IMR-90 (cell line): ENCODE results near the gene NKX2-3. TPM values are rescaled to one million over a fixed set of nuclear protein-coding genes. Genes with fewer than 3 reads are reported as not detected.

ENCODE experiments used
- ATAC-seq: fragments of 200-7000 bp; cut with Tn5 transposase; 2 replicates; pipeline ENCODE4 v1.9.1; 2020; ENCODE audit warnings: low read depth, mild to moderate bottlenecking, moderate library complexity
- BruUV-seq: library from RNA; stranded (reverse); fragments of 400-500 nt; replicated peaks from 2 replicates; lab custom pipeline; 2021; lab: Mats Ljungman, UMichigan
- CTCF ChIA-PET: fragments of 300-600 bp; formaldehyde crosslinking; extraction: SDS; loops from one replicate; lab custom pipeline; 2021; ENCODE audit warnings: antibody characterized with exemption; lab: Yijun Ruan, JAX
- POLR2A ChIA-PET: fragments of 300-600 bp; sonication (Branson Sonifier 250); formaldehyde crosslinking; loops from one replicate; lab custom pipeline; 2022; ENCODE audit warnings: antibody characterized with exemption; ENCODE audit not compliant: unreplicated experiment; lab: Charles Lee
- DNase-seq: peaks from one replicate; pipeline ENCODE4 v3.0.0; 2013
- H2AFZ ChIP-seq: replicated peaks from 2 replicates; pipeline ENCODE3; 2013; ENCODE audit warnings: low read length, mild to moderate bottlenecking; ENCODE audit not compliant: poor library complexity
- H2AK5ac ChIP-seq: 2 replicates; pipeline ENCODE4 v1.6.1; 2013; ENCODE audit warnings: low read depth, low read length, inconsistent platforms
- H2AK9ac ChIP-seq: replicated peaks from 2 replicates; pipeline ENCODE3; 2013; ENCODE audit warnings: mild to moderate bottlenecking, low read depth, low read length, moderate library complexity; ENCODE audit not compliant: poor library complexity
- H2BK120ac ChIP-seq: 2 replicates; pipeline ENCODE4 v1.6.1; 2013; ENCODE audit warnings: low read depth, low read length, inconsistent platforms
- H2BK15ac ChIP-seq: 3 replicates; pipeline ENCODE4 v1.6.1; 2013; ENCODE audit warnings: low read depth, low read length, inconsistent platforms
- H2BK20ac ChIP-seq: 2 replicates; pipeline ENCODE4 v1.6.1; 2013; ENCODE audit warnings: low read depth, mild to moderate bottlenecking, inconsistent platforms, low read length, moderate library complexity
- H2BK5ac ChIP-seq: 2 replicates; pipeline ENCODE4 v1.6.1; 2013; ENCODE audit warnings: mild to moderate bottlenecking, low read depth, low read length, inconsistent platforms; ENCODE audit not compliant: poor library complexity, severe bottlenecking
- H3K14ac ChIP-seq: replicated peaks from 2 replicates; pipeline ENCODE4 v1.6.1; 2013; ENCODE audit warnings: low read depth, low read length, inconsistent platforms
- H3K18ac ChIP-seq: 2 replicates; pipeline ENCODE4 v1.6.1; 2013; ENCODE audit warnings: low read depth, low read length, control low read depth
- H3K23ac ChIP-seq: 2 replicates; pipeline ENCODE4 v1.6.1; 2013; ENCODE audit warnings: low read depth, low read length, inconsistent platforms
- H3K27ac ChIP-seq: 2 replicates; pipeline ENCODE4 v1.5.1; 2013; ENCODE audit warnings: mild to moderate bottlenecking, control low read depth, low read length; ENCODE audit not compliant: insufficient read depth
- H3K27me3 ChIP-seq: 2 replicates; pipeline ENCODE4 v1.6.1; 2013; ENCODE audit warnings: low read length; ENCODE audit not compliant: control insufficient read depth, insufficient read depth
- H3K36me3 ChIP-seq: 2 replicates; pipeline ENCODE4 v1.6.1; 2013; ENCODE audit warnings: low read length, mixed read lengths; ENCODE audit not compliant: control insufficient read depth, insufficient read depth
- H3K4ac ChIP-seq: 2 replicates; pipeline ENCODE4 v1.6.1; 2013; ENCODE audit warnings: low read depth, low read length, inconsistent platforms
- H3K4me1 ChIP-seq: 2 replicates; pipeline ENCODE4 v1.6.1; 2013; ENCODE audit warnings: low read length, mixed read lengths; ENCODE audit not compliant: control insufficient read depth, insufficient read depth
- H3K4me2 ChIP-seq: 2 replicates; pipeline ENCODE4 v1.6.1; 2013; ENCODE audit warnings: low read depth, mild to moderate bottlenecking, control low read depth, low read length, moderate library complexity
- H3K4me3 ChIP-seq: 2 replicates; pipeline ENCODE4 v1.5.1; 2013; ENCODE audit warnings: low read depth, mild to moderate bottlenecking, control low read depth, low read length, moderate library complexity; ENCODE audit not compliant: insufficient read depth
- H3K56ac ChIP-seq: 2 replicates; pipeline ENCODE4 v1.6.1; 2013; ENCODE audit warnings: low read length, inconsistent platforms; ENCODE audit not compliant: insufficient read depth; ENCODE audit errors: extremely low read depth
- H3K79me1 ChIP-seq, 2 experiments: 2 replicates each; pipeline ENCODE4 v1.6.1; 2013; ENCODE audit warnings: low read length in 2 of 2, inconsistent platforms in 1 of 2, low read depth in 1 of 2
- H3K9ac ChIP-seq: 2 replicates; pipeline ENCODE4 v1.6.1; 2013; ENCODE audit warnings: low read depth, low read length, control low read depth
- H3K9me1 ChIP-seq: 2 replicates; pipeline ENCODE4 v1.6.1; 2013; ENCODE audit warnings: low read length, inconsistent platforms; ENCODE audit not compliant: insufficient read depth
- H3K9me3 ChIP-seq: 2 replicates; pipeline ENCODE4 v1.6.1; 2013; ENCODE audit warnings: low read length; ENCODE audit not compliant: control insufficient read depth, insufficient read depth
- H4K20me1 ChIP-seq: 2 replicates; pipeline ENCODE4 v1.6.1; 2013; ENCODE audit warnings: low read length, inconsistent platforms; ENCODE audit not compliant: insufficient read depth
- H4K5ac ChIP-seq: 2 replicates; pipeline ENCODE4 v1.6.1; 2013; ENCODE audit warnings: mild to moderate bottlenecking, low read depth, low read length, control low read depth
- H4K8ac ChIP-seq, 2 experiments: 2 replicates each; pipeline ENCODE4 v1.6.1; 2013; ENCODE audit warnings: low read depth in 2 of 2, low read length in 2 of 2, control low read depth in 1 of 2, inconsistent platforms in 1 of 2
- H4K91ac ChIP-seq: 2 replicates; pipeline ENCODE4 v1.6.1; 2013; ENCODE audit warnings: low read depth, low read length, inconsistent platforms; ENCODE audit not compliant: insufficient read depth
- BHLHE40 ChIP-seq: fragments of 150-350 bp; IDR thresholded peaks from 2 replicates; pipeline ENCODE4 v1.6.1; 2016; ENCODE audit warnings: mild to moderate bottlenecking, low read depth, low read length
- CEBPB ChIP-seq: IDR thresholded peaks from 2 replicates; pipeline ENCODE4 v1.6.1; 2012; ENCODE audit warnings: low read depth, low read length, improper control_type of control experiment
- CHD1 ChIP-seq: IDR thresholded peaks from 2 replicates; pipeline ENCODE4 v1.6.1; 2012; ENCODE audit warnings: low read depth, low read length, improper control_type of control experiment
- FOS ChIP-seq: fragments of 150-350 bp; IDR thresholded peaks from 2 replicates; pipeline ENCODE4 v1.6.1; 2016; ENCODE audit warnings: low read depth, low read length
- MAZ ChIP-seq: IDR thresholded peaks from 2 replicates; pipeline ENCODE4 v1.6.1; 2012; ENCODE audit warnings: low read depth, mild to moderate bottlenecking, low read length, improper control_type of control experiment, moderate library complexity, borderline replicate concordance
- MXI1 ChIP-seq: IDR thresholded peaks from 2 replicates; pipeline ENCODE4 v1.6.1; 2012; ENCODE audit warnings: low read depth, mild to moderate bottlenecking, low read length, moderate library complexity, borderline replicate concordance
- NFE2L2 ChIP-seq: fragments of 150-350 bp; IDR thresholded peaks from 2 replicates; pipeline ENCODE4 v1.6.1; 2016; ENCODE audit warnings: low read depth, mild to moderate bottlenecking, low read length
- POLR2A ChIP-seq: IDR thresholded peaks from 2 replicates; pipeline ENCODE4 v1.6.1; 2012; ENCODE audit warnings: mild to moderate bottlenecking, low read depth, low read length
- RAD21 ChIP-seq: IDR thresholded peaks from 2 replicates; pipeline ENCODE4 v1.6.1; 2012; ENCODE audit warnings: low read length, improper control_type of control experiment
- SMC3 ChIP-seq: fragments of 150-350 bp; IDR thresholded peaks from 2 replicates; pipeline ENCODE4 v1.6.1; 2016; ENCODE audit warnings: low read depth, mild to moderate bottlenecking, antibody characterized with exemption, low read length, moderate library complexity
- WGBS, 2 experiments: methylation state at CpG; one replicate each; pipeline versions ENCODE4 v1.1.5 to v1.1.7; 2013; ENCODE audit warnings: missing lambda C conversion rate in 2 of 2; ENCODE audit not compliant: insufficient read length in 1 of 2; ENCODE audit errors: extremely low coverage in 2 of 2; 5-methylcytosine and 5-hydroxymethylcytosine counted together
- dilution Hi-C: fragments of 300-500 bp; cut with HindIII; formaldehyde crosslinking; loops from one replicate; pipeline ENCODE4 v1.14.3; 2018; ENCODE audit warnings: low sequenced_read_pairs; ENCODE audit not compliant: unreplicated experiment
- in situ Hi-C: fragments of 300-500 bp; cut with MboI; formaldehyde crosslinking; loops from 3 replicates; pipeline ENCODE4 v1.14.3; 2019; ENCODE audit warnings: low sequenced_read_pairs, inconsistent platforms, mixed read lengths
- intact Hi-C: fragments of 100-400 bp; cut with micrococcal nuclease; formaldehyde crosslinking; loops from 2 replicates; pipeline ENCODE4 v1.10.0; 2022
- polyA plus RNA-seq, 3 experiments: library from polyadenylated mRNA; depleted of rRNA; stranded (reverse); fragments of >200 nt; gene quantifications; 2 replicates each; pipeline ENCODE4 v1.2.3, GENCODE V29; 2012; ENCODE audit warnings: low replicate concordance in 1 of 3
- total RNA-seq: library from RNA; depleted of rRNA; stranded (reverse); fragments of >200 nt; gene quantifications from 2 replicates; pipeline ENCODE4 v1.2.3, GENCODE V29; 2012
- TF ChIP-seq, protein P1 (sequence below): conservative IDR thresholded peaks from 2 replicates; pipeline ENCODE4 v1.5.1; 2012; ENCODE audit warnings: mild to moderate bottlenecking, low read depth, low read length, improper control_type of control experiment
- TF ChIP-seq, protein P2 (sequence below): fragments of 150-350 bp; IDR thresholded peaks from 2 replicates; pipeline ENCODE4 v1.6.1; 2016; ENCODE audit warnings: low read depth, mild to moderate bottlenecking, low read length, moderate library complexity, borderline replicate concordance
- TF ChIP-seq, protein P3 (sequence below): fragments of 150-350 bp; IDR thresholded peaks from 2 replicates; pipeline ENCODE4 v1.6.1; 2017; ENCODE audit warnings: mild to moderate bottlenecking, antibody characterized with exemption, low read length, low read depth

Gene NKX2-3
- total and polyA plus RNA-seq, 2 of the 4 experiments (the other 2 are of a cell fraction): not detected

DNA sequence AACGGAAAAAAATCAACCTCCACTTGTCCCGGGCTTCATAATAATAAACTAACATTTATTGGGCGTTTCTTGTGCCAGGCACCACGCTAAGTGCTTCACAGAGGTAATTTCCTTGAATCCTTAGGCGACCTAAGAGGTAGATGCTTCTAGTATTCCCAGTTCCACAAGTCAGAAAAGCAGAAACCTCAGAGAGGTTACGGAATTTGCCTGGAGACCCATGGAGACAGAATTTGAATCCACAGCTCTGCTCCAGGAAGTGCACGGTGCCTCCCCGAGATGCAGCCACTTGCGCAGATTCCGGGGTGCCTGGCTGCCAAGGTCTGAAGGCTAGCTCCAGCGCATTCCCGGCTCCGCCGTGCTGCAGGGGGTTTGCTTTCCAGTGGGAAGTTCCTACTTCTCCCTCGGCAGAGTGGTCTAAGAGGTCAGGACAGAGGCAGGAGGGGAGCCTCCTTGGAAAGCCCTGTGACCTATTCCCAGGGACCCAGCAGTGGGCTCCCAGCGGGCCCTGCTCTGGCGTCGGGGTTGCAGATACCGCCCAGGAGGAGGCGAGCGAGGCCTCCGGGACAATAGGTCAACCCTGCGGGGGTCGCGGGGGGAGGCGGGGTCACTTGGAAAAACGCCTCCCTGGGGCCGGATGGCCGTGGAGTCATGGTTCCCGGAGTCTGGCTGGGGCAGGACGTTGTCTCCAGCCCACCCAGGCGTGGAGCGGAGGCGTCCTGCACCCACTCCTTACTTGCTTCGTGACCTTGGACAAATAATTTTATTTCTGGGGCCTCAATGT lies 10.1 kb upstream of the NKX2-3 start:
- H3K4me3 ChIP-seq: no peak overlapping the region
- no peak overlapping the region for H2BK120ac ChIP-seq
- no peak overlapping the region for H2AK5ac ChIP-seq
- intact Hi-C loops: no loop called here
- H4K91ac ChIP-seq: no peak overlapping the region
- H2BK15ac ChIP-seq: no peak overlapping the region
- no peak overlapping the region for H3K4ac ChIP-seq
- H3K9ac ChIP-seq: no peak overlapping the region
- H2BK5ac ChIP-seq: no peak overlapping the region
- TF ChIP-seq POLR2A (no peak), FOS (no peak), CHD1 (no peak), NFE2L2 (no peak), MAZ (no peak), SMC3 (no peak), MXI1 (no peak), RAD21 (no peak), CEBPB (no peak), BHLHE40 (no peak)
- TF ChIP-seq, protein P1, sequence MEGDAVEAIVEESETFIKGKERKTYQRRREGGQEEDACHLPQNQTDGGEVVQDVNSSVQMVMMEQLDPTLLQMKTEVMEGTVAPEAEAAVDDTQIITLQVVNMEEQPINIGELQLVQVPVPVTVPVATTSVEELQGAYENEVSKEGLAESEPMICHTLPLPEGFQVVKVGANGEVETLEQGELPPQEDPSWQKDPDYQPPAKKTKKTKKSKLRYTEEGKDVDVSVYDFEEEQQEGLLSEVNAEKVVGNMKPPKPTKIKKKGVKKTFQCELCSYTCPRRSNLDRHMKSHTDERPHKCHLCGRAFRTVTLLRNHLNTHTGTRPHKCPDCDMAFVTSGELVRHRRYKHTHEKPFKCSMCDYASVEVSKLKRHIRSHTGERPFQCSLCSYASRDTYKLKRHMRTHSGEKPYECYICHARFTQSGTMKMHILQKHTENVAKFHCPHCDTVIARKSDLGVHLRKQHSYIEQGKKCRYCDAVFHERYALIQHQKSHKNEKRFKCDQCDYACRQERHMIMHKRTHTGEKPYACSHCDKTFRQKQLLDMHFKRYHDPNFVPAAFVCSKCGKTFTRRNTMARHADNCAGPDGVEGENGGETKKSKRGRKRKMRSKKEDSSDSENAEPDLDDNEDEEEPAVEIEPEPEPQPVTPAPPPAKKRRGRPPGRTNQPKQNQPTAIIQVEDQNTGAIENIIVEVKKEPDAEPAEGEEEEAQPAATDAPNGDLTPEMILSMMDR: no peak
- TF ChIP-seq, protein P2, sequence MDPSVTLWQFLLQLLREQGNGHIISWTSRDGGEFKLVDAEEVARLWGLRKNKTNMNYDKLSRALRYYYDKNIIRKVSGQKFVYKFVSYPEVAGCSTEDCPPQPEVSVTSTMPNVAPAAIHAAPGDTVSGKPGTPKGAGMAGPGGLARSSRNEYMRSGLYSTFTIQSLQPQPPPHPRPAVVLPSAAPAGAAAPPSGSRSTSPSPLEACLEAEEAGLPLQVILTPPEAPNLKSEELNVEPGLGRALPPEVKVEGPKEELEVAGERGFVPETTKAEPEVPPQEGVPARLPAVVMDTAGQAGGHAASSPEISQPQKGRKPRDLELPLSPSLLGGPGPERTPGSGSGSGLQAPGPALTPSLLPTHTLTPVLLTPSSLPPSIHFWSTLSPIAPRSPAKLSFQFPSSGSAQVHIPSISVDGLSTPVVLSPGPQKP: no peak
- TF ChIP-seq, protein P3, sequence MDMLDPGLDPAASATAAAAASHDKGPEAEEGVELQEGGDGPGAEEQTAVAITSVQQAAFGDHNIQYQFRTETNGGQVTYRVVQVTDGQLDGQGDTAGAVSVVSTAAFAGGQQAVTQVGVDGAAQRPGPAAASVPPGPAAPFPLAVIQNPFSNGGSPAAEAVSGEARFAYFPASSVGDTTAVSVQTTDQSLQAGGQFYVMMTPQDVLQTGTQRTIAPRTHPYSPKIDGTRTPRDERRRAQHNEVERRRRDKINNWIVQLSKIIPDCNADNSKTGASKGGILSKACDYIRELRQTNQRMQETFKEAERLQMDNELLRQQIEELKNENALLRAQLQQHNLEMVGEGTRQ: no peak
- no peaks in the 10 kb centered on the region for H3K36me3 ChIP-seq
- no peak overlapping the region for H4K8ac ChIP-seq
- no peak overlapping the region for H3K56ac ChIP-seq
- in situ Hi-C loops: no loop called here
- no peak overlapping the region for H2BK20ac ChIP-seq
- H2AK9ac ChIP-seq: no peak overlapping the region
- H3K23ac ChIP-seq: no peak overlapping the region
- H3K27me3 ChIP-seq: peaks cover 83% of the 10 kb centered on the region
- no peak for ATAC-seq
- CTCF ChIA-PET: no interaction called here
- no peaks in the 10 kb centered on the region for H3K79me1 ChIP-seq
- no peak overlapping the region for H3K4me2 ChIP-seq
- dilution Hi-C loops: no loop called here
- POLR2A ChIA-PET: no interaction called here
- no peak for DNase-seq
- WGBS, 2 experiments: 50% methylated on average over 1 of the region's 35 CpGs; no CpG with 5 or more reads in 1 of the 2 experiments
- H4K5ac ChIP-seq: no peak overlapping the region
- H3K4me1 ChIP-seq: no peaks in the 10 kb centered on the region
- no peak overlapping the region for H3K18ac ChIP-seq
- H4K20me1 ChIP-seq: peaks cover under 1% of the 10 kb centered on the region; the same call in 1 of the 2 replicates
- H3K27ac ChIP-seq: no peak overlapping the region
- no TSS peak for BruUV-seq
- H3K9me3 ChIP-seq: peaks cover 8% of the 10 kb centered on the region; the same call in 1 of the 2 replicates
- no peak overlapping the region for H2AFZ ChIP-seq
- H3K14ac ChIP-seq: no peak overlapping the region
- no peaks in the 10 kb centered on the region for H3K9me1 ChIP-seq
